Transverse colon (tissue), 4 donors: ENCODE measurements around the gene SCAI.
"Not testable (repeated sequence)": the region's sequence is repeated elsewhere in the genome, so short reads cannot be mapped to it uniquely, and the experiment has no call there.

Source experiments
- POLR2A ChIP-seq: fragments of 450-650 bp; IDR thresholded peaks from one replicate; pipeline ENCODE4 v1.6.1; 2016; ENCODE audit warnings: antibody characterized with exemption, mild to moderate bottlenecking, moderate library complexity
- POLR2AphosphoS5 ChIP-seq, 3 donors: sonication (generic); formaldehyde crosslinking; IDR thresholded peaks; one replicate each; pipeline ENCODE4 v1.6.1; 2016; ENCODE audit warnings: antibody characterized with exemption in 3 of 3
- TF ChIP-seq, protein P1 (sequence below), 5 experiments: fragments of 200-600 bp in 3 of 5; fragments of 450-650 bp in 2 of 5; sonication (generic) in 3 of 5; IDR thresholded peaks; 1 replicate in 2 of 5; 2 replicates in 3 of 5; pipeline ENCODE4 v1.5.1; 2016 to 2017; ENCODE audit warnings: antibody characterized with exemption in 5 of 5, inconsistent platforms in 3 of 5, mild to moderate bottlenecking in 2 of 5, moderate library complexity in 1 of 5

DNA sequence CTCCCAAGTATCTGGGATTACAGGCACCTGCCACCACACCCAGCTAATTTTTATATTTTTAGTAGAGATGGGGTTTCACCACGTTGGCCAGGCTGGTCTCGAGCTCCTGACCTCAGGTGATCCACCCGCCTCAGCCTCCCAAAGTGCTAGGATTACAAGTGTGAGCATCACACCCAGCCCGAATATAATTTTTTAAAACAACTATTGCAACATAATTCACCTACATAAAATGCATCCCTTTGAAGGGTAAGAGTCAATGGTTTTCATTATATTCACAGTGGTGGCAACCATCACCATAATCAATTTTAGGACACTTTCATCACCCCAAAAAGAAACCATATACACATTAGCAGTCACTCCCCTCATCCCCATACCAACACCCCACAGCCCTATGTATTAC, 36.4 kb upstream of the SCAI start:
- TF ChIP-seq, protein P1, sequence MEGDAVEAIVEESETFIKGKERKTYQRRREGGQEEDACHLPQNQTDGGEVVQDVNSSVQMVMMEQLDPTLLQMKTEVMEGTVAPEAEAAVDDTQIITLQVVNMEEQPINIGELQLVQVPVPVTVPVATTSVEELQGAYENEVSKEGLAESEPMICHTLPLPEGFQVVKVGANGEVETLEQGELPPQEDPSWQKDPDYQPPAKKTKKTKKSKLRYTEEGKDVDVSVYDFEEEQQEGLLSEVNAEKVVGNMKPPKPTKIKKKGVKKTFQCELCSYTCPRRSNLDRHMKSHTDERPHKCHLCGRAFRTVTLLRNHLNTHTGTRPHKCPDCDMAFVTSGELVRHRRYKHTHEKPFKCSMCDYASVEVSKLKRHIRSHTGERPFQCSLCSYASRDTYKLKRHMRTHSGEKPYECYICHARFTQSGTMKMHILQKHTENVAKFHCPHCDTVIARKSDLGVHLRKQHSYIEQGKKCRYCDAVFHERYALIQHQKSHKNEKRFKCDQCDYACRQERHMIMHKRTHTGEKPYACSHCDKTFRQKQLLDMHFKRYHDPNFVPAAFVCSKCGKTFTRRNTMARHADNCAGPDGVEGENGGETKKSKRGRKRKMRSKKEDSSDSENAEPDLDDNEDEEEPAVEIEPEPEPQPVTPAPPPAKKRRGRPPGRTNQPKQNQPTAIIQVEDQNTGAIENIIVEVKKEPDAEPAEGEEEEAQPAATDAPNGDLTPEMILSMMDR (IDR thresholded peaks at IDR 0.05), result not testable (repeated sequence)
- not testable (repeated sequence) for TF ChIP-seq POLR2A; POLR2AphosphoS5 (IDR thresholded peaks at IDR 0.05)
